ENCODE results near the gene SEC22B. TPM values are rescaled to one million over a fixed set of nuclear protein-coding genes. Genes with fewer than 3 reads are reported as not detected.
A peak's percentile ranks its signal among the peaks of the same experiment; 100 is the strongest.
"Not testable (repeated sequence)": the region's sequence is repeated elsewhere in the genome, so short reads cannot be mapped to it uniquely, and the experiment has no call there.

Gene SEC22B
- total RNA-seq, 1 donor from 2014 or later = 20.0 TPM

DNA sequence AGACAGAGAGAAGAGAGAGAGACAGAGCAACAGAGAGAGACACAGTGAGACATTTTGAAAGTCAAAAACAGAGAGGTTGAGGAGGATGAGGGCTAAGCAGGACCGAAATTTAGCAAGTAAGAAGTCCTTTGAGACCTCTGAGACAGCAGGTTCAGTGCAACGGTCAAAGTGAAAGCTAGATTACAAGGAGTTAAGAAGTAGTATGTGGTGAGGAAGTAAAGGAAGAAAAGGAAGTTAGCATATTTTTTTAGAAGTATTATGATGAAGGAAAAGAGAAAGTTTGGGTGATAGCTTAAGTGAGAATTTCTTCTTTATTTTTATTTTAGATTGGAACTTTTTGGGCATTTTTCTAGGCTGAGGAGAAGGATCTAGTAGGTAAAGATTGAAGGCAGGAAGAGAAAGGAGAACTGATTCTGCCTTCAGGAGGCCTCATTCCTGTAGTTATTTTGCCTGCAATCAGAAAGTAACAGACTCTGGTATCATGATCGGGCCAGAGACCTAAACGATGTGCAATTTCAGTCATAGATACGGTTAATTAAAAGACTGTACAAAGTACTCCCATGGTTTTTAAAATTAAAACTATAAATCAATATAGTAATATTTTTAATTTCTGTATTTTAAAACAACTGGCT is 53.9 kb downstream of the SEC22B start:
- H3K27me3 ChIP-seq (ENCODE audit: control insufficient read depth, insufficient read depth, low read length); FAIRE-seq; H3K36me3 ChIP-seq (ENCODE audit: control insufficient read depth, insufficient read depth, low read length); DNase-seq (ENCODE audit: low read depth); H3K4me3 ChIP-seq (ENCODE audit: low read depth, low read length): not testable (repeated sequence)

DNA sequence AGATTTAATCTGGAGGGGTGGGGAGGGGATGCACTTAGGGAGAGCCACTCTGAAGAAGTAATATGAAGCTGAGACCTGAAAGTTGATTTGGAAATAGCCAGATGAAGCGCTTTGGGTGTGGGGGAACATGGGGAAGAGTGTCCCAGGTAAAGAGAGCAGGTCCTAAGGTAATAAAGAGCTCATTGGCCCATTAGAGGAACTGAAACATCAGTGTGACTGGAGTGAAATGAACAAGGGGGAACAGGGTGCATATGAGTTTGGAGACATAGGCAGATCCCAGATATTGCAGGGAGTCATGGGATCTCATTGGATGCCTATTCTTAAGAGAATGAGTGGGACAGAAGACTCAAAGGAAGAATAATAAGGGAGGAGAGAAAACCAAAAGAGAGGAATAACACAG is 54.5 kb downstream of the SEC22B start:
- not testable (repeated sequence) for H3K27me3 ChIP-seq (ENCODE audit: control insufficient read depth, insufficient read depth, low read length); H3K36me3 ChIP-seq (ENCODE audit: control insufficient read depth, insufficient read depth, low read length); FAIRE-seq; H3K4me3 ChIP-seq (ENCODE audit: low read depth, low read length); DNase-seq (ENCODE audit: low read depth)

DNA sequence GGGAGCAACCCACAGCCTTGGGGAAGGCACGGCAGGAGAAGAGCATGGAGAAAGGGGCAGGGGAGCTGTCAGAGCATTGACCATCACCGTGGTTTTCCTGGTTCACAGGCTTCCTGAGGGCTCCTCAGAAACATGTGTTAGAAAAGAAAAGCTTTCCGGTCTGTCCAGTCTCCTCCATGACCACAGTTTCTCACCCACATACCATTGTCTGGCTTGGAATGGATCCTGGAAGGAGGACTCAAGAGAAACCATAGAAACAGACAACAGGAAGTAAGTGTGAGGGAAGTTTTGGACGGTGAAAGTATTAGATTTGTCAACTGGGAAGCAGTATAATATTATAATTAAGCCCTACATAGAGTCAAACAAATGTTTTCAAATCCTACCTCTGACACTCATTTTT is 55.8 kb downstream of the SEC22B start:
- H3K4me3 ChIP-seq (ENCODE audit: low read depth, low read length); FAIRE-seq; DNase-seq (ENCODE audit: low read depth): not testable (repeated sequence)

DNA sequence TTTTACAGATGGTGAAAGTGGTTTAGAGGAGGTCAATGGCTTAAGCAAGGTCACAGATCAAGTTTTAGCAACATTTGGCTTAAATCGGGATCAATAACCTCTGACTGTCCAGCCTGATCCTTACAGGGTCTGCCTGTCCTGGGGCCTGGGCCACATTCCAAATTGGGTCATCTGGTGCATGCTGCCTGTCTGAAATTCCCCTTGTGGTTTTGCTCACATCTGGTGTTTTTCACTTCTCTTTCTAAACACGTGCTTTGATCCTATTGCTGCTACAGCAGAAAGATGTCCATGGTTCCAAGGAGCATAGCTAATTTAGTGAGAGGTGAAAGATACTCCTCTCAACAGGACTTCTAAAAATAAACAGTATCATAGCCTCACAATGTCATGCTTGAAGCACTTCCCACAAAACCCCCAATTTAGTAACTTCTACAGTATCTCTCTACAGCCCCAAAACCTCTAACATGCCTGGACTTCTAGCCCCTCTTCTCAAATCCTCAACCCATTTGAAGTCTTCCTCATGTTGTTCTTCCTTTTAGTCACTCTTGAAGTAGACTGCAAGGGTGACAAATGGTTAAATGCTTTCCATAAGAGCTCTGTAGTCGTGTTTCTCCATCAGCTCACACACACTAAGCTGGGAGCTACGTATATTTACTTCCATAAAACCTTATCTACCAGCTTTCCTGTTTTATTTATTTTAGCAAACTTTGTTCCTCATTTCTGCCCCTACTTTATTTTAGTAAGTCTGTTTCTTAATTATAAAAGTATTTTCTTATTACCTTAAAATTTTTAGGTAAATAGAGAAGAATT is 58.7 kb downstream of the SEC22B start:
- FAIRE-seq; H3K4me3 ChIP-seq (ENCODE audit: low read depth, low read length): not testable (repeated sequence)

More for the DNA sequence above, 55.8 kb downstream of the SEC22B start:
- not testable (repeated sequence) for H3K36me3 ChIP-seq (ENCODE audit: control insufficient read depth, insufficient read depth, low read length); H3K27me3 ChIP-seq (ENCODE audit: control insufficient read depth, insufficient read depth, low read length)

DNA sequence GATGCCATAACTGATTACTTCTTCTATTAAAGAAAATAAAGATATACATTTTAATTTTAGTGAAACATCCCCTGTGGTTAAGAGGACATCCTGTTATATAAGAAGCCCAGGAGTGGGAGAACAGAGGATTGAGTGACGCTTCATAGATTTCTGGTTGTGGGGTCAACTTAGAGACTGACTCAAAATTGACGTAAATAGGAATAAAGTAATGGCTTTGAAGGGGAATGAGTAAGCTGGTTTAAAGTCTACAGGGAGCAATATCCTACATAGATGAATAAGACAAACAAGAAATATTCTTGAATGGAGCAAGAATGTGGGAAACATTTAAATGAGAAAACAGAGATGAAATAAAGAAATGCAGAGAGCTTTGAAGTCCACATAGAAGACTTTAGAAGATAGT is 60.2 kb downstream of the SEC22B start:
- not testable (repeated sequence) for DNase-seq (ENCODE audit: low read depth); H3K4me3 ChIP-seq (ENCODE audit: low read depth, low read length); H3K36me3 ChIP-seq (ENCODE audit: control insufficient read depth, insufficient read depth, low read length); FAIRE-seq; H3K27me3 ChIP-seq (ENCODE audit: control insufficient read depth, insufficient read depth, low read length)

More for the DNA sequence above, 58.7 kb downstream of the SEC22B start:
- not testable (repeated sequence) for H3K36me3 ChIP-seq (ENCODE audit: control insufficient read depth, insufficient read depth, low read length); DNase-seq (ENCODE audit: low read depth); H3K27me3 ChIP-seq (ENCODE audit: control insufficient read depth, insufficient read depth, low read length)

DNA sequence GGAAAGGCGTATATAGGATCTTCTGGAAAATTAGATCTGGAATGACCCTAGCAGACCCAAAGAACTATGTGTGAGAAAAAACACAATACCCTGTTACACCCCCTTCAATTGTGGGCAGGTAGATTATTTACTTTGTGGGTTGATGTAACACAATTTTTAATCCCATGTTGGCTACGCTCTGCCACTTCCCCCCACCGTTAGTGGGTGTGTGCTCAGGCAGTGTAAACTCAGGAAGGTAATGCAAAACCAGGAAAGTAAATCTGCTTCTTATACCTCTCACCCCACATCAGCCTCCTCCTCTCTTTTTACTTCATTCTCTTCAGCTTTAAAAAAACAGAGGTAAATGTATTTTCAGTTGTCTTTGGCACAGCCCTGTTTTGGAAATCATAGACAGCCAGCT is 63.2 kb downstream of the SEC22B start:
- not testable (repeated sequence) for H3K4me3 ChIP-seq (ENCODE audit: low read depth, low read length); H3K27me3 ChIP-seq (ENCODE audit: control insufficient read depth, insufficient read depth, low read length); FAIRE-seq; H3K36me3 ChIP-seq (ENCODE audit: control insufficient read depth, insufficient read depth, low read length); DNase-seq (ENCODE audit: low read depth)

DNA sequence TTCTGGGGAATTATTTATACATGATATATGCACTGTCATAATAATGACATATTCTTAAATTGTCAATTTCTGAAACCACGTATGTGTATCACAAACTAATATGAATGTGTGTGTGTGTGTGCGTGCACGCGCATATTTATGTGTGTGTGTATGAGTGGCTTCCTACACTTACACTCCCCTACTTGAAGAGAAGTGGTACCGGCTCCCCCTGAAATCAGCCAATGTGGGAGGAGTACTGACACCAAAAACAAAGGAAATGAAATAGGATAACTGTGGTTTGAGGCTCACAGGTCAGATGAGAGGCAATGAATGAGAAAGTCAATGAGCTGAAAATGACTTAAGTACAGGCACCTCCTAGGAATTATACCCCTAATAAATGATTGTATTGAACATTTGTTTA is 64.1 kb downstream of the SEC22B start:
- H3K27me3 ChIP-seq (ENCODE audit: control insufficient read depth, insufficient read depth, low read length); H3K36me3 ChIP-seq (ENCODE audit: control insufficient read depth, insufficient read depth, low read length); FAIRE-seq; DNase-seq (ENCODE audit: low read depth); H3K4me3 ChIP-seq (ENCODE audit: low read depth, low read length): not testable (repeated sequence)

DNA sequence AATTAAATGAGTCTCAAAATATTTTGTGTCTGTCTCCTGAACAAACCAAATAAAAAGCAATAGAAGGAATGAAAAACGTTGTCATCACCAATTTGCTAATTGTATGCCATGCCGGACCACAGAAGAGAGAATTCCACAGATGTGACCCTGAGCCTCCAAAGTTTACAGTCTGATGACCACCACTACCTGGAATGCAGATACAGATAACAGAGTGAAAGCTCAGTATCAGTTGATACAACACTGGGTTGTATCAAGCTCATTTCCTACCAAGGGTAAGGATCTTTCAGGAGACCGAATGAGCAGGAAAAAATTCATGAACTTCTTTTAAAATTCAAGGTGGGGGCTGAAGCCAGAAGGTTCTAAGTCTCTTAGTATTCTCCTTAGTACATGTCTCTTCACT is 64.5 kb downstream of the SEC22B start:
- not testable (repeated sequence) for H3K4me3 ChIP-seq (ENCODE audit: low read depth, low read length); DNase-seq (ENCODE audit: low read depth); H3K36me3 ChIP-seq (ENCODE audit: control insufficient read depth, insufficient read depth, low read length); H3K27me3 ChIP-seq (ENCODE audit: control insufficient read depth, insufficient read depth, low read length); FAIRE-seq

DNA sequence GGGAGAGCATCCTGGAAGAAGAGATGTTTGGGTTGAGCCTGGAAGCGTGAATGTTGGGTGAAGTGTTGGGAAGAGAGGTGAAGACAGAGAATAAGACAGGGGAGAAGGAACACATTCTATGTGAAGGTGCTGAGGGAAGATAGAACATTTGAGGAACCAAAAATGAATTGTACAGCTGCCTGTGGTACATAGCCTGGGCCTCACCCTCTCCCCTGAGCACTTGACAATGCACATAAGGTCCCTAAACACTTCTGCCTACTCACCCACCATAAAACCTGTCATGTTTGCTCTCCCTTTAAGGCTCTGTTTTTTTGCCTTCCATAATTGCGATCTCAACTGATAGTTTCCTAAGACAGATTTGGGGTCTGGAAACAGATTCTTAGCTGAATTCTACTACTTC is 65.3 kb downstream of the SEC22B start:
- H3K27me3 ChIP-seq (ENCODE audit: control insufficient read depth, insufficient read depth, low read length); H3K4me3 ChIP-seq (ENCODE audit: low read depth, low read length); DNase-seq (ENCODE audit: low read depth); H3K36me3 ChIP-seq (ENCODE audit: control insufficient read depth, insufficient read depth, low read length): not testable (repeated sequence)
- FAIRE-seq = peak; percentile 62

DNA sequence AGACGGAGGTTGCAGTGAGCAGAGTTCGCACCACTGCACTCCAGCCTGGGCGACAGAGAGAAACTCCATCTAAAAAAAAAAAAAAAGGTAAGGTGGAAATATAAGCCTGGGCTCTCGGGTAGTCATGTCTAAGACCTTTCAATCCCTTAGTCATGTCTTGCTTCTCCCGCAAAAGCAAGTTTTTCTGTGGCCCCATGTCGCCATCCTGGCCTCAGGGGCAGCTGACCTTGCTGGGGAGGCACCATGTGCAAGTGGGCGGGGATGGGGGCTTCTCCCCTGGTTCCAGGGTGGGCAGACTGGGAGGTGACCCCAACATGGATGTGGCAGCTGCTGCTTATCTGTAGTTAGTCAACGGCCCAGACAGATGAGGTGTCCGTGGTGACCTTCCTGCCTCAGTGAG is 66.7 kb downstream of the SEC22B start:
- H3K4me3 ChIP-seq (ENCODE audit: low read depth, low read length); H3K27me3 ChIP-seq (ENCODE audit: control insufficient read depth, insufficient read depth, low read length); DNase-seq (ENCODE audit: low read depth); FAIRE-seq; H3K36me3 ChIP-seq (ENCODE audit: control insufficient read depth, insufficient read depth, low read length): not testable (repeated sequence)

DNA sequence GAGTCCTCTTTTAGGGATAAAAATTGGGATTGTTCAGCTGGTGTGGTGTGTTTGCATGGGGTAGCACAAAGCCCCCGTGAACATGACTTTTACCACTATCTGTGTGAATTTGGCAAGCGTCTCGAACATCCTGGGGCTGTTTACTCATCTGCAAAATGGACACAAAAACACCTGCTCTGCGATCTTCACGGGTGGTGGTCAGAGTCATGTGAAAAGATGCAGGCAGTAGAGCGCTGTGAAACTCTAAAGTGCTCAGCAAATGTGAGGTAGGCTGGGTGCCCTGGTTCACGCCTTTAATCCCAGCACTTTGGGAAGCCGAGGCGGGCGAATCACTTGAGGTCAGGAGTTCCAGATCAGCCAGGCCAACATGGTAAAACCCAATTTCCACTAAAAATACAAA is 67.1 kb downstream of the SEC22B start:
- H3K36me3 ChIP-seq (ENCODE audit: control insufficient read depth, insufficient read depth, low read length); H3K27me3 ChIP-seq (ENCODE audit: control insufficient read depth, insufficient read depth, low read length); FAIRE-seq; DNase-seq (ENCODE audit: low read depth); H3K4me3 ChIP-seq (ENCODE audit: low read depth, low read length): not testable (repeated sequence)

DNA sequence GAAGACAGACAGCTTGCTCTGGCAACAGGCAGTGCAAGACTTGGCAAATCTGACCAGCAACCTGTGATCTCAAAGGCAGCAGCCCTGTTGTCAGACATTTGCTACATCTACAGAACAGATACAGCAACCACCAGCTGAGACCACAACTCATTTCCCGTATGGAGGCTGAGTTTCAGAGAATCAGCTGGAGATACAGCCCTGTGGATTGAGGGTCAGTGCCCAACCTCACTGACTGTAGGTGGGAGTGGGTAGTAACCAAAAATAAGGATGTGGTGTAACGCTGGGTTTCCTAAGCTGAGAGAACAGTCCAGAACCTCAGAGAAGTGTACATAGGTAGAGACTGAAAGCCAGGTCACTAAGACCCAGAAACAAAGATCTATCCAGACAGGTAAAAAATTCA is 71.0 kb downstream of the SEC22B start:
- H3K27me3 ChIP-seq (ENCODE audit: control insufficient read depth, insufficient read depth, low read length); H3K36me3 ChIP-seq (ENCODE audit: control insufficient read depth, insufficient read depth, low read length); H3K4me3 ChIP-seq (ENCODE audit: low read depth, low read length); DNase-seq (ENCODE audit: low read depth): not testable (repeated sequence)
- peak; percentile 7 for FAIRE-seq

DNA sequence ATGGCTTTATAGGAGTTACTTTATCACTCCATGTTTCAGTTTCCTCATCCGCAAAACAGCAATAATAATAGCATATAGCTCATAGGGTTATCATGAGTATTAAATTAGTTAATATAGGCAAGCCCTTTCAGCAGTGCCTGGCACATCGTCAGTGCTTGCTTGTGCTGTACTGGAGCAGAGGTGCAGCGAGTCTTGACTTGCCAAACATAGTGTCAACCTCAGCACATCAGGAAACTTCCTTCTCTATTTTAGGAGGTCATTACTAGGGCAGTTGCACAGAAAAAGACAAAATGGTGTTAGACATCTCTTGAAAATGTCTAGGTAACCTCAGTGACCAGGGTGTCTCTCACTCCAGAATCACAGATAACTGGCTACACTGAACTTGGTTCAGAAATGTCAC is 72.6 kb downstream of the SEC22B start:
- not testable (repeated sequence) for H3K36me3 ChIP-seq (ENCODE audit: control insufficient read depth, insufficient read depth, low read length); FAIRE-seq; H3K4me3 ChIP-seq (ENCODE audit: low read depth, low read length); H3K27me3 ChIP-seq (ENCODE audit: control insufficient read depth, insufficient read depth, low read length); DNase-seq (ENCODE audit: low read depth)

DNA sequence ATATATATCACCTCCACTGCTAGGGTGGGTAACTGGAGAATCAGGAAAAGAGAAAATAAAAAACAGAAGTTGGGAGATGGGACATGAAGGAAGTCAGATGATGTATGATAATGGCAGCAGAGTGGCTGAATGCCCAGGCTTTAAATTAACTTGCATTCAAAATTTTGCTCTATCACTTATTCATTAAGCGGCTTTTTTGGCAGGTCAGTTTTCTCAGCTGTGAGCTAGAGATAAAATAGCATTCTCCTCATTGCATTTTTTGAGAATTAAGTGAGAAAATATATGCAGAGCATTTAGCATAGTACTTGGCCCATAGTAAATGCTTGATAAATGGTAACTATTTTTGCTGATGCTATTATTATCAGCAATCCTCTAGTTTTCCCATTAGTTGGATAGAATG is 74.7 kb downstream of the SEC22B start:
- DNase-seq (ENCODE audit: low read depth); H3K36me3 ChIP-seq (ENCODE audit: control insufficient read depth, insufficient read depth, low read length); FAIRE-seq; H3K27me3 ChIP-seq (ENCODE audit: control insufficient read depth, insufficient read depth, low read length); H3K4me3 ChIP-seq (ENCODE audit: low read depth, low read length): not testable (repeated sequence)
